IPS DF 19.7 (cell line): ENCODE measurements around the gene WIPF2.
A peak's percentile ranks its signal among the peaks of the same experiment; 100 is the strongest.

Experiments used
- DNase-seq: peaks from one replicate; pipeline ENCODE4 v3.0.0-alpha.2; 2013; ENCODE audit warnings: low read depth, low spot score

Gene WIPF2, protein sequence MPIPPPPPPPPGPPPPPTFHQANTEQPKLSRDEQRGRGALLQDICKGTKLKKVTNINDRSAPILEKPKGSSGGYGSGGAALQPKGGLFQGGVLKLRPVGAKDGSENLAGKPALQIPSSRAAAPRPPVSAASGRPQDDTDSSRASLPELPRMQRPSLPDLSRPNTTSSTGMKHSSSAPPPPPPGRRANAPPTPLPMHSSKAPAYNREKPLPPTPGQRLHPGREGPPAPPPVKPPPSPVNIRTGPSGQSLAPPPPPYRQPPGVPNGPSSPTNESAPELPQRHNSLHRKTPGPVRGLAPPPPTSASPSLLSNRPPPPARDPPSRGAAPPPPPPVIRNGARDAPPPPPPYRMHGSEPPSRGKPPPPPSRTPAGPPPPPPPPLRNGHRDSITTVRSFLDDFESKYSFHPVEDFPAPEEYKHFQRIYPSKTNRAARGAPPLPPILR

DNA sequence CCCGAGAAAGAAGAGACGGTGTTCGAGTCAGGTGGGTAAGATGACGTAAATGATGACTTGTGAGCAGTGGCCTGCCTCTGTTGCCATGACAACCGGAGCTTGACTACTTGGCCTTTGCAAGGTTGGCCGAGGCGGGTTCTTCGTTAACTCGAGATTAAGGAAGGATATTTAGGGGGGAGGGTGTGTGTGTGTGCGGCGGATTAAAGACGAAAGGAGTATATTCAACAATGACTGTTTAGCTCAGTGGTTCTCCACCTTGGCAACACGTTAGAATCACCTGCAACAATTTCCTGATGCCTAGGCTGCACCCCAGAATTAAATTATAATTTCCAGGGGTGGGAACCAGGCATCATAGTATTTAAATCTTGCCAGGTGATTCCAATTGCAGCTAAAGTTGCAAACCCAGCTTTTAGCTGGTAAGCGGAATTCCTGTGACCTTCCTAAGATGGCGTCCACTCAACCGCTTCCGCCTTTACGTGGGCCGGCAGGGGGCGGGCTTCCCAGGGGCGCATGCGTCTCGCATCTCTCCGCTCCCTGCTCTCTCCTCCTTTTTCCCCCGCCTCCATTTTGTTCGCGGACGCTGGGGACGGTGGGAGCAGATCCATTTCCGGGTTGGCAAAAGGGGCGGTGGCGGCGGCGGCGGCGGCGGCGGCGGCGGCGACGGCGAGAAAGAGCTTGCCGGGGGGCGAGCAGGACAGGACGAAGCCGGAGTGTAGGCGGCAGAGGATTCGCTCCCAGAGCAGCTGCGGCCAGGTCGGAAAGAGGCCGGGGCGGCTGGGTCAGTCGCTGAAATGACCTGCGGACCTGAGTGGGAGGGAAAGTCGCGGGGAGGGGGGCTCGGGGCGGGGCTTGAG is at the start of gene WIPF2:
WIPF2 (plus strand) TSS at position 565 of the 854 bp plus-strand sequence. CDS start 37,156 bp downstream, outside the sequence.
- DNase-seq, result peak; percentile 83

DNA sequence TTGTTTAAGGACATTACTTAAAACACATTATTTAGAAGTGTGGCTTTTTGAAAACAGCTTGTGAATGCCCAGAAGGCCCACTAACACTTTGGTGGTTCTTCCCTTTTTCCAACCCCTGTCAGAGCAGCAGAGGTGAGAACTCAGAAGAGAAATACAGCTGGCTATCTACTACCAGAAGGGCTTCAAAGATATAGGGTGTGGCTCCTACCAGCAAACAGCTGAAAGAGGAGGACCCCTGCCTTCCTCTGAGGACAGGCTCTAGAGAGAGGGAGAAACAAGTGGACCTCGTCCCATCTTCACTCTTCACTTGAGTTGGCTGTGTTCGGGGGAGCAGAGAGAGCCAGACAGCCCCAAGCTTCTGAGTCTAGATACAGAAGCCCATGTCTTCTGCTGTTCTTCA is 48.8 kb upstream of the WIPF2 start:
- no peak for DNase-seq

DNA sequence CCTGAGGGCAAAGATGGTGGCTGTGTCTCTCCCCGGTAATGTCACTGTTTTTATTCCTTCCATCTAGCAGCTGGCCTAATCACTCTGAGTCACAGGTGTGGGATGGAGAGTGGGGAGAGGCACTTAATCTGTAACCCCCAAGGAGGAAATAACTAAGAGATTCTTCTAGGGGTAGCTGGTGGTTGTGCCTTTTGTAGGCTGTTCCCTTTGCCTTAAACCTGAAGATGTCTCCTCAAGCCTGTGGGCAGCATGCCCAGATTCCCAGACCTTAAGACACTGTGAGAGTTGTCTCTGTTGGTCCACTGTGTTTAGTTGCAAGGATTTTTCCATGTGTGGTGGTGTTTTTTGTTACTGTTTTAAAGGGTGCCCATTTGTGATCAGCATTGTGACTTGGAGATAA is 47.4 kb upstream of the WIPF2 start:
- no peak for DNase-seq

DNA sequence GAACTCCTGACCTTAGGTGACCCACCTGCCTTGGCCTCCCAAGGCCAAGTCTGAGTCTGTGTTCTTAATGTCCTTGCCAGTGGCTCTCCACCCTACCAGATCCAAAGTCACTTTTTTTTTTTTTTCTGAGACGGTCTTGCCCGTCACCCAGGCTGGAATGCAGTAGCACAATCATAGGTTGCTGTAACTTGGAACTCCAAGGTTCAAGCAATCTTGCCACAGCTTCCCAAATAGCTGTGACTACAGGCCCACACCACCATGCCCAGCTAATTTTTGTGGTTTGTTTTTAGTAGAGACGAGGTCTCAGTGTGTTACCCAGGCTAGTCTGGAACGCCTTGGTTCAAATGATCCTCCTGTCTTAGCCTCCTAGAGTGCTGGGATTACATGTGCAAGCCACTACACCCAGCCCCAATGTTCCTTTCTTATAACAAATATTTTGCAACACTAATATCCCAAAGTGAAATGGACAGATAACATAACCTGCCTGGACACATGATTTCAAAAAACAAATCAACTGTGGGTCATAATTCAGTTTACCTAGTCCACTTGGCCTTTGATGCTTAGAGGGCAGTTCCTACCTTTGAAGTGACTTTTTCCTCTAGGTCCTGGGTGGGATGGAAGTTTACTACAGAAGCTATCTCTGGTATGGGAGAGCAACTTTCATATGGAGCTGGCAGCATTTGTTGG is 45.9 kb upstream of the WIPF2 start:
- DNase-seq, result no peak

DNA sequence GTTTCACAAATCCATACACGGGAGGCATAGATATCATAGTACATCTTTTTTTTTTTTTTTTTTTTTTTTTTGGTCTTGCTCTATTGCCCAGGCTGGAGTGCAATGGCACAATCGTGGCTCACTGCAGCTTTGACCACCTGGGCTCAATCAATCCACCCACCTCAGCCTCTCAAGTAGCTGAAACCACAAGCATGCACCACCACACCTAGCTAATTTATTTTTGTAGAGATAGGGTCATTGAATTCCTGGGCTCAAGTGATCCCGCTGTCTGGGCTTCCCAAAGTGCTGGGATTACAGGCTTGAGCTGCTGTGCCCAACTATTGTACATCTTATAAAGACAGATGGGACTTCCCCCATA is 45.3 kb upstream of the WIPF2 start:
- no peak for DNase-seq

DNA sequence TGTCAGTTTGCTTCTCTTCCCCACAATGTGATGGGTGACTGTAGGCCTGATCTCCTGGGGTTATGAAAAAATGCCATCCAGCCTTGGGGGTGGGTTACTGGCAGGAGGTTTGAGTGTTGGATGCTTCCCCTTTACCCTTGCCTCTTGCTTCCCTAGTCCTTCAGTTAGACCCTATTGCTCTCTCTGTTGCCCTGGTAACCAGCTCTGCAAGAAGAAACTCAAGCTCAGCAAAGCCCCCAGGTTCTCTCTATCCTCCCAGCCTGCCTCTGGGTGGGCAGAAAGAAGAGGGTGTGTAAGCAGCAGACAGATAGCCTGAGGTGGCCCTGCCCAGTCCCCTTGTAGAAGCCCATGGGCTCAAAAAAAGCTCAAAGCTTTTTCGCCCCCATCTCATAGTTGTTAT is 44.6 kb upstream of the WIPF2 start:
- no peak for DNase-seq

DNA sequence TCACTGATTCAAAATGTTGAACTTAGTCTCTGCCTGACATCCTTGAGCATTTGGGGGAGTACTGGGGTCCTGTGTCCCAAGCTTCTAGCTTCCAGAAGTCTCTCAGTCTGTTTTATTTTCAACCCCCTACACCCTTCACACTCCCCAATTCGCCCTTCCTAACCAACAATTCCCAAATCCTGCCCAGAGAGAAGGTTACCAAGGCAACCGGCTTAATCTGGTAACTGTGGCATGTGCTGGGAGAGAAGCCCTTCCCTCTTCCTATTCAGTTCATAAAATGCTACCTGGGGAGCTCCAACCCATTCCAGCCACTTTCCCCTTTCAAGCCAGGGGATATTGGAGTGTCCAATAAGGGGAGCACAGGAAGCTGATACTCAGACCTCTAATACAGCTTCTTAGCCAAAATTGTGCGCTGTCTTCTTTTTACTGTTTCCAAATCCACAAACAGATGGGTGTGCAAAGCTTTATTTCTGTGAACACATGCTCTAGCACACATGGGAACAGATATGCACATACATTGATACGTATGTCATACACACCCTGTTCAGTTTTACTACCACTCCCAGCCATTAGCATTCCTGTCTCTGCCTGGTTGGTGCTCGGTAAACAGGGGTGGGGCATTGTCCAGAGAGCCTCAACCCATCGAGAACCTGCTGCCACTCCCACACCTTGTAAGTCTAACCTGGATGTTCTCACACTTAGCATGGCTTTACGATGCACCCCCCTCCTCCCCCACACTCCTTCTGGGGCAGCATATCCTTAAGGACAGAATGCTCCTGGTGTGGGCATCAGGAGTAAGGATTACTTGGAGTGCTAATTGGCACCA is 43.0 kb upstream of the WIPF2 start:
- DNase-seq, result no peak

DNA sequence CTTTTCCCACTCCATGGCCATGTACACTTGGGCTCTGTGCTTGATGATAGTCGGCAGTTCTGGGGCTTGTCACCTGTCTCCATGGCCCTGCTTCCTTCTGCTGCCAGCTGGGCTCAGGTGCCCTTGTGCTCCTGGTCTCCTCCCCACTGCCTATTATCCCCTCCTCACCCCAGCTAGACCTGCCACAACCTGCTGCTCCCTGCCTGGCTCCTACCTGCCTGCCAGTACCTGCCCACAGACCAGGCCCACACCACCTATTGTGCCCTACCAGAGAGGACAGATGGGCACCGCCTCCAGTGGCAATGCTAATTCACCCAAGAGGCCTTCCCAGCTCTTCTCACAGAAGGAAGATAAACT is 42.4 kb upstream of the WIPF2 start:
- no peak for DNase-seq

DNA sequence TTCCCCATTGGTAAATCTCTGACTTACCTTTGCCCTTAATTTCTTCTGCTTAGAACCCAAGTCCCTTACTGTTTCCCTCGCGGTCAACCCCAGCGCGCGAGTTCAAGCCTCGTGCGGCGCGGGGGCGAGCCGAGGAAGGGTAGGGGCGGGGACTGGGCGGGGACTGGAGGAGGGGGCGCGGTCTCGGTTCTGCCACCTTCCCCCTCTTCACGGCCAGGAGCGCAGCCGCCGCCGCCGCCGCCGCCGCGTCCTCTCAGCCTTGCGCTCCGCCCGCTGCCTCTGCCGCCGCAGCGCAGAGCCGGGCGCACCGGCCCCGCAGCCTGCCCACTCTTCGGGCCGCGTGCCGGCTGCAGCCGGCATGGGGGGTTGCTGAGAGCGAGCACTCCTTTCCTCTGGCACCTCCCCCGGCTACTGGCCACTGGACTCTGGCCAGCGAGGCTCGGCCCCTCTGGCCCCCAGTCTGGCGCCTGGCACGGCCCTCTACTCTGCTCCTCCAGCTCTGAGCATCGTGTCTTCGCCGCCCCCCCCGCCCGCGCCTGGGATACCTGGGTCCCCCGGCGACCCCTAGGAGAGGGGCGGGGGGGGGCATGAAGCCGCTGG is 41.7 kb upstream of the WIPF2 start, which contains the start of gene RAPGEFL1:
RAPGEFL1 (plus strand) TSS at position 196 of the 600 bp plus-strand sequence; CDS start at position 588, 392 bp downstream.
- DNase-seq, result no peak

DNA sequence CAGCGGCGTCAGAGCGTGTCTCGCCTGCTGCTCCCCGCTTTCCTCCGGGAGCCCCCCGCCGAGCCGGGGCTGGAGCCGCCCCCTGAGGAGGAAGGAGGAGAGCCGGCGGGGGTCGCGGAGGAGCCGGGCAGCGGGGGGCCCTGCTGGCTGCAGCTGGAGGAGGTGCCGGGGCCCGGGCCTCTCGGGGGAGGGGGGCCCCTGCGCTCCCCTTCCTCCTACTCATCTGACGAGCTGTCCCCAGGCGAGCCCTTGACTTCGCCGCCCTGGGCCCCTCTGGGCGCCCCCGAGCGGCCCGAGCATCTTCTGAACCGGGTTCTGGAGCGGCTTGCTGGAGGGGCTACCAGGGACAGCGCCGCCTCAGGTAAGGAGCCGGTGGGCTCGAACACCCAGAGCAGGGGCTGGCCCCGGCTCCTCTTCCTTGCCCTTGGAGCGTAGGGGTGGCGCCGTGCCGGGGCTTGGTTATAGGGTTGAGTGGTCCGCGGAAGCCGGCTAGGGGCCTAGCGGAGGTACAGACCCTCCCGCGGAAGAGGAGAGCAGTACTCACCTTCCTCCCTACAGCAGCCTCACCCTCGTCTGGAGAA is 41.0 kb upstream of the WIPF2 start:
- no peak for DNase-seq

DNA sequence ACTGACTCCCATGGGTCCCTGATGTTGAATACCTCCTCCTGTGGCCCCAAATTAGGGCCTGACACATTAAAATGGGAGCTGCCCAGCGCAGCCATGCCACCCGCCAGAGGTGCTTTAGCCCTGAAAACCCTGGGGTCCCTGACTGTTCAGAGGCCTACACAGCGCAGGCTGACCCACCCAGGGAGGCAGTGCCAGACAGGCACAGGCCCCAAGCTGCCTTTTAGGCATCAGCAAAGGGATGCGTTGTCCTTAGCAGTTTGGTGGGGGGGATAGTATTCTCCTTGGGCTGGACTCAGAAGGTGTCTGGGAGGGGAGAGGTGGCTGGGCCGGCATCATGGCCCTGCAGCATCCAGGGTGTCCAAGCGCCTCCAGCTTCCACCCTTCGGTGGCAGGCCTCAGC is 40.4 kb upstream of the WIPF2 start:
- no peak for DNase-seq

DNA sequence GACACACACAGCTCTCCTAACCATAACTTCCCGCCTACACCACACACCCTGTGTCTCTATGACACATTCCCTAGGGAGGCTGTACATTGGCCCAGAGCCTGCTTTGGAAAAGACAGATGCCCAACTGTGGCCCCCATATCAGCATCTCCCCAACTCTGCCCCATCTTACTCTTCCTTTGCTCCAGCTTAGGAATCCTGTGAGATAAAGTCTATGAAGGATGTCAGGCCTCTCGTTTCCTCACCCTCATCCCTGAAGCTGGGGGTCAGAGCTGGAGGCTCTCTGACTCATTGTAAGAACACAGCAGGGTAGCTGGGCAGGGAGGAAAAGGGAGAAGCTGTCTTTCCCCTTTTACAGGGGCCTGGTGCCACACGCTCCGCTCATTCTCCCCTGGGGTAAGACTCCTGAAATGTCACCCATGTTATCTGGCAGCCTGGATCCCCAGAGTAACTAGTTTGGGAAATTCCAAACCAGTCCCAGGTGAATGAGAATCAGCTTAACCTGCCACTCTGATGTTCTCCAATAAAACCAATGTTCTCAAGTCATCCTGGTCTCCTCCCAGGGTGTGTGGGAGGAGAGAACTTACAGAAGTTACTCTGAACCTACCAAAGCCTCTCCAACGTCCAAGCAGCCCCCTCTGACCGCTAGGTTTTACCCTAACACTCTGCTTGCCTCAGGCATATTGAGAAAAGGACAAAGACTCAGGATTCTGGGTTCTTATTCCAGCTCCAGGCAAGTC is 39.0 kb upstream of the WIPF2 start:
- no peak for DNase-seq

DNA sequence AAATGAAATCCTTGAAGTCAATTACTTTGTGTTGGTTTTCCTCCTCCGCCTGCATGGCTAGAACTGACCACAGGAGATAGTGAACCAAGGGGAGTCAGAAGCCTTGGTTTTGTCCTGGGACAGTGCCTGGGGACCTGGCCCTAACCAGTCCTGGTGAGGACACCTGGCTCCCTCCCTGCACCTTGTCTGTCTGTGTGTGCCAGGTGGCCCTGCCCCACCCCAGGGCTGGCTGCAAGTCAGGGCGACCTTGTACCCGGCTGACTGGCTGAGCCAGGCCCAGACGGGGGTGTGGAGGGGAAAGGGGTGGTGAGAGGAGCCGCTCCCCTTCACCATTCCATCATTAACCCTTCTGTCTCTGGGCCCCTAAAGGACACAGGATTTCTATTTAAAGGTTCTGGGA is 38.4 kb upstream of the WIPF2 start:
- no peak for DNase-seq

DNA sequence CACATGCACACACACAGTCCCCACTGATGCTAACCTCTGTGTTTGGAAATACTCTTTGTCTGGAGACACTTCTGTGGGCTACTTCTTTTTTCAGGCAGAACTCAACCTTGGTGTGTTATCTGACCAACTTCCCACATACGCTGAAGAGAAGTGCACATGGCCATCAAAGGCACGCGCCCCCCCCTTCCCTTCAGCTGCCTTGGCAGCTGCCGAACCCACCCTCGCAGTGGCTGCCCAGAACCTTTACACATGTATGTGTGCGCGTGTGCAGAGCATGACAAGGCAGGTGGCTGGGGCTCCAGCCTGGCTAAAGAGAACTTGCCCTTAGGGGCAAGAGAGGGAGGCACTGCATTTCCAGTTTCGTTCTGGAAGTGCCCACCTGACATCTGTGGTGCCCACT is 37.9 kb upstream of the WIPF2 start:
- DNase-seq, result no peak

DNA sequence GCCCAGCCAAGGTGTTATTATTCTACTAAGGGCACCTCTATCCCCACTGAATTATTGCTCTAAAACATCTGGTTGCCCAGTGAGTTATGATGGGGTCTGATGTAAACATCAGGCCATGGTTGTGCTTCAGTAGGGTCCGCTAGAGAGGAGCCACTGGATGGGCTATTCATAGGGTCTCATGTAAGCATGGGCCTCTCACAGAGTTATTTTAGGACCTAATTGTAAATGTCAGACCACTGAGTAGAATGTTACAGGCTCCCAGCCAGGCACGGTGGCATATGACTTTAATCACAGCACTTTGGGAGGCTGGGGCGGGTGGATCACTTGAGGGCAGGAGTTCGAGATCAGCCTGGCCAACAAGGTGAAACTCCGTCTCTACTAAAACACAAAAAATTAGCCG is 36.5 kb upstream of the WIPF2 start:
- DNase-seq, result no peak

DNA sequence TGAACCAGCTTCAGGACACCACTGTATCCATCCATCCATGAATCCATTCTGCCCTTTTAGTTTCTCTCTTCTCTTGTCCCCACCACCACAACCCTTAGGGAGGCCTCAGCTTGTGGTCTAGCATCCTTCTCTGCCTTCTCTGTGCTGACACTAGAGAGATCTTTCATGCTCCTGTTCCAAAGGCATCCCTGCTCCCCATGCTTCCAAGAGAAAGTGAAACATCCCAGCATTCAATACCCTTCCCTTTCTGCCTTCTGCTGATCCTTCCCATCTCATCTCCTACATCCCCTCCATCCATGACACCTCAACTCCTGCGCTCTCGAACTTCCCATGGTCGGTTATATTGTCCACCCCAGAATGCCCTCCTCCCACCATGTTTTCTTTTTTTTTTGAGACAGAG is 31.9 kb upstream of the WIPF2 start:
- DNase-seq, result no peak

DNA sequence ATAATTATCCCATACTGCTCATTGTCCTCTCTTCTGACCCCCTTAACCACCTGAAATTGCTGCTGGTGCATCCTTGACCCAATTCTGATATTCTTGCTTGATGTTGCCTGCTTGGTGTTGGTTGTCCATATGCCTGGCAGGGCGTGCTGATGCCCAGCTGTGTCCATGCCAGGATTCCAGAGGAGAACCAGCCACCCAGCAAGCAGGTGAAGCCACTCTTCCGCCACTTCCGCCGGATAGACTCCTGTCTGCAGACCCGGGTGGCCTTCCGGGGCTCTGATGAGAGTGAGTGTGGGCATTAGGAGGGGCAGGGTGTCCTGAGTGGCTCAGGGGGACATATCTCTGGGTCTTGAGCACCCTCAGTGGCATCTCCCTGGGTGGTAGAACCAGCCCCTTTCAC is 30.4 kb upstream of the WIPF2 start:
- DNase-seq, result no peak

DNA sequence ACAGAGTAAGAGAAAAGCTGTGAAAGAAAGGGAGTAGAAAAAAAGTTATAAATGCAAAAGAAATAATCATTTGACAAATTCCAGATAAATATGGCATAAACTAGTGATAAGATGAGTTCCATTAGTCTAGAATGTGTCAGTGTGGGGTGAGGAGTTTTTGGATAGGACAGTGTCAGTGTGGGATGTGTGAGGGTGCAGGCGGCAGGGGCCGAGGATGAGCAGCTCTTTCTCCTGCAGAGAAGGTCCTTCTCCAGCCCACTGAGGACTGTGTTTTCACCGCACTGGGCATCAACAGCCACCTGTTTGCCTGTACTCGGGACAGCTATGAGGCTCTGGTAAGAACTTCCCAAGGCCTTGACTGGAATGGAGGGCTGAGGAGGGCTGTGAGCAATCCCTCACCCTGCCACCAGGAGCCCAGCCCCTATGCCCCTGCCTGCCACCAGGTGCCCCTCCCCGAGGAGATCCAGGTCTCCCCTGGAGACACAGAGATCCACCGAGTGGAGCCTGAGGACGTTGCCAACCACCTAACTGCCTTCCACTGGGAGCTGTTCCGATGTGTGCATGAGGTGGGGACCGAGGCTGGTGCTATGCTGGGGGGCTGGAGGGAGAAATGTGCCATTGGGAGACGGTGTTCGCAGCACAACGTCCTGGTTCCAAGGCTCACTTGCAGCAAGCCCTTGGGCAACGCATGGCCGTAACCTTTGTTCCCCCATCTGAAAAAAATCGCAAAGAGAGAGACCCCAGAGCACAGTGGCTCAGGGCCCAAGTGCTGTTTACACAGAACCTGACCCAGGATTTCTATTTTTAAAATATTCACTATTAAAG is 28.7 kb upstream of the WIPF2 start:
- no peak for DNase-seq
